H1 (cell line): ENCODE results near the gene RBBP8. TPM values are rescaled to one million over a fixed set of nuclear protein-coding genes. Genes with fewer than 3 reads are reported as not detected.
A peak's percentile ranks its signal among the peaks of the same experiment; 100 is the strongest.

Experiments used
- CTCF ChIA-PET: fragments of 300-600 bp; sonication (Branson Sonifier 250); formaldehyde crosslinking; loops from one replicate; lab custom pipeline; 2021; ENCODE audit not compliant: partially characterized antibody; lab: Charles Lee
- POLR2A ChIA-PET: fragments of 300-600 bp; sonication (Branson Sonifier 250); formaldehyde crosslinking; loops from one replicate; lab custom pipeline; 2021; ENCODE audit warnings: inconsistent platforms; ENCODE audit not compliant: partially characterized antibody; lab: Charles Lee
- DNase-seq, 2 experiments: peaks; one replicate each; pipeline versions ENCODE4 v3.0.0 to v3.0.0-alpha.2; 2010 to 2022; ENCODE audit warnings: low spot score in 2 of 2, low read depth in 1 of 2, mixed read lengths in 1 of 2
- FAIRE-seq: peaks from 2 replicates; lab custom pipeline; 2011; peaks lifted over from hg19 to GRCh38; lab: Jason Lieb, UNC
- H2AFZ ChIP-seq: 2 replicates; pipeline ENCODE4 v1.8.1; 2012; ENCODE audit warnings: low read length, inconsistent platforms
- H2AK5ac ChIP-seq: 2 replicates; pipeline ENCODE4 v1.6.1; 2013; ENCODE audit warnings: low read depth, low read length
- H2BK120ac ChIP-seq: replicated peaks from 2 replicates; pipeline ENCODE3; 2013; ENCODE audit warnings: low read depth, low read length, inconsistent platforms
- H2BK12ac ChIP-seq: 2 replicates; pipeline ENCODE4 v1.6.1; 2013; ENCODE audit warnings: low read depth, low read length
- H2BK15ac ChIP-seq: 2 replicates; pipeline ENCODE4 v1.6.1; 2013; ENCODE audit warnings: low read length
- H2BK20ac ChIP-seq: 2 replicates; pipeline ENCODE4 v1.6.1; 2013; ENCODE audit warnings: low read length
- H2BK5ac ChIP-seq: 2 replicates; pipeline ENCODE4 v1.6.1; 2013; ENCODE audit warnings: low read depth, low read length
- H3K14ac ChIP-seq: 2 replicates; pipeline ENCODE4 v1.6.1; 2013; ENCODE audit warnings: inconsistent platforms; ENCODE audit not compliant: insufficient read length
- H3K18ac ChIP-seq: 2 replicates; pipeline ENCODE4 v1.6.1; 2013; ENCODE audit warnings: low read length; ENCODE audit errors: extremely low read depth
- H3K23ac ChIP-seq: 2 replicates; pipeline ENCODE4 v1.6.1; 2013; ENCODE audit warnings: inconsistent platforms; ENCODE audit not compliant: insufficient read length
- H3K23me2 ChIP-seq: 2 replicates; pipeline ENCODE4 v1.6.1; 2013; ENCODE audit warnings: low read depth, low read length
- H3K27ac ChIP-seq: 2 replicates; pipeline ENCODE4 v1.6.1; 2011; ENCODE audit warnings: low read depth, low read length, inconsistent platforms
- H3K27me3 ChIP-seq, 4 experiments: replicated peaks in 1 of 4; 1 replicate in 1 of 4; 2 replicates in 3 of 4; pipeline versions ENCODE4 v1.6.1 to v1.8.1; 2011 to 2013; ENCODE audit warnings: low read length in 3 of 4, mild to moderate bottlenecking in 3 of 4, inconsistent platforms in 2 of 4, mixed read lengths in 2 of 4, moderate library complexity in 1 of 4; ENCODE audit not compliant: control insufficient read depth in 3 of 4, insufficient read depth in 3 of 4; ENCODE audit errors: extremely low read depth in 1 of 4
- H3K36me3 ChIP-seq, 4 experiments: 2 replicates each; pipeline versions ENCODE4 v1.6.1 to v1.8.1; 2011 to 2013; ENCODE audit warnings: mild to moderate bottlenecking in 4 of 4, low read length in 3 of 4, moderate library complexity in 2 of 4, control low read depth in 1 of 4, inconsistent platforms in 1 of 4; ENCODE audit not compliant: insufficient read depth in 4 of 4, control insufficient read depth in 2 of 4
- H3K4ac ChIP-seq: replicated peaks from 2 replicates; pipeline ENCODE3; 2013; ENCODE audit warnings: low read length, low read depth, mixed read lengths, inconsistent platforms; ENCODE audit not compliant: insufficient read length
- H3K4me1 ChIP-seq, 4 experiments: replicated peaks in 1 of 4; 1 replicate in 1 of 4; 2 replicates in 3 of 4; pipeline versions ENCODE4 v1.6.1 to v1.8.1; 2011 to 2013; ENCODE audit warnings: low read length in 3 of 4, inconsistent platforms in 2 of 4, mixed read lengths in 1 of 4; ENCODE audit not compliant: insufficient read depth in 4 of 4, control insufficient read depth in 3 of 4
- H3K4me2 ChIP-seq, 2 experiments: 2 replicates each; pipeline versions ENCODE4 v1.6.1 to v1.8.1; 2011 to 2013; ENCODE audit warnings: low read depth in 2 of 2, low read length in 2 of 2, control low read depth in 1 of 2, inconsistent platforms in 1 of 2, mild to moderate bottlenecking in 1 of 2; ENCODE audit not compliant: insufficient read depth in 1 of 2
- H3K4me3 ChIP-seq, 4 experiments: fragments of 200-600, 300-600 bp in 1 of 4; sonication (generic), shearing (Covaris generic), sonication (Bioruptor Twin) in 1 of 4; 2 replicates each; pipeline versions ENCODE4 v1.5.1 to v1.8.1; 2011 to 2016; ENCODE audit warnings: low read length in 4 of 4, low read depth in 3 of 4, control low read depth in 2 of 4, inconsistent platforms in 2 of 4, mild to moderate bottlenecking in 2 of 4, mixed read lengths in 1 of 4, moderate library complexity in 1 of 4; ENCODE audit not compliant: insufficient read depth in 2 of 4; ENCODE audit errors: extremely low read depth in 1 of 4
- H3K56ac ChIP-seq: replicated peaks from 2 replicates; pipeline ENCODE3; 2013; ENCODE audit warnings: low read depth, mild to moderate bottlenecking, mixed read lengths, low read length, inconsistent platforms; ENCODE audit not compliant: insufficient read length
- H3K79me1 ChIP-seq: 2 replicates; pipeline ENCODE4 v1.6.1; 2013; ENCODE audit warnings: low read depth, low read length, control low read depth
- H3K79me2 ChIP-seq, 2 experiments: 2 replicates each; pipeline versions ENCODE4 v1.6.1 to v1.8.1; 2012 to 2013; ENCODE audit warnings: low read length in 2 of 2, mild to moderate bottlenecking in 2 of 2, inconsistent platforms in 1 of 2; ENCODE audit not compliant: insufficient read depth in 2 of 2, control insufficient read depth in 1 of 2
- H3K9ac ChIP-seq, 4 experiments: replicated peaks in 1 of 4; 1 replicate in 1 of 4; 2 replicates in 3 of 4; pipeline versions ENCODE4 v1.6.1 to v1.8.1; 2011 to 2013; ENCODE audit warnings: low read depth in 3 of 4, low read length in 3 of 4, control low read depth in 2 of 4, mild to moderate bottlenecking in 2 of 4, moderate library complexity in 2 of 4, inconsistent platforms in 1 of 4; ENCODE audit errors: extremely low read depth in 1 of 4
- H3K9me3 ChIP-seq, 2 experiments: 2 replicates each; pipeline versions ENCODE4 v1.6.1 to v1.8.1; 2012 to 2013; ENCODE audit warnings: mild to moderate bottlenecking in 2 of 2, moderate library complexity in 2 of 2, control low read depth in 1 of 2, inconsistent platforms in 1 of 2, low read depth in 1 of 2, low read length in 1 of 2, mixed read lengths in 1 of 2; ENCODE audit not compliant: insufficient read depth in 2 of 2
- H4K20me1 ChIP-seq, 2 experiments: replicated peaks in 1 of 2; 2 replicates each; pipeline versions ENCODE3 to v1.8.1; 2011 to 2013; ENCODE audit warnings: inconsistent platforms in 2 of 2, low read length in 2 of 2, mild to moderate bottlenecking in 1 of 2; ENCODE audit not compliant: insufficient read depth in 2 of 2, control insufficient read depth in 1 of 2
- H4K5ac ChIP-seq: 2 replicates; pipeline ENCODE4 v1.6.1; 2013; ENCODE audit warnings: low read length, low read depth, mixed read lengths, inconsistent platforms; ENCODE audit not compliant: insufficient read length
- H4K8ac ChIP-seq: 2 replicates; pipeline ENCODE4 v1.8.0; 2013; ENCODE audit warnings: mild to moderate bottlenecking, moderate library complexity, low read length, inconsistent platforms; ENCODE audit not compliant: insufficient read depth; ENCODE audit errors: extremely low read depth
- H4K91ac ChIP-seq: replicated peaks from 2 replicates; pipeline ENCODE3; 2013; ENCODE audit warnings: low read length, mixed read lengths, inconsistent platforms; ENCODE audit not compliant: insufficient read length
- JUND ChIP-seq: IDR thresholded peaks from 2 replicates; pipeline ENCODE4 v1.6.1; 2011; ENCODE audit warnings: mild to moderate bottlenecking, improper control_type of control experiment, low read length
- KDM1A ChIP-seq: fragments of 200-600, 300-600 bp; sonication (generic); IDR thresholded peaks from 2 replicates; pipeline ENCODE4 v1.7.1; 2016; ENCODE audit warnings: mild to moderate bottlenecking, low read length, borderline replicate concordance
- WGBS, 2 experiments: shearing (Covaris generic) in 1 of 2; methylation state at CpG; one replicate each; pipeline versions ENCODE4 v1.1.6 to v1.1.7; 2013 to 2015; ENCODE audit warnings: low lambda C conversion rate in 2 of 2, mixed read lengths in 2 of 2, inconsistent platforms in 1 of 2, low coverage in 1 of 2, missing lambda C conversion rate in 1 of 2; ENCODE audit not compliant: insufficient replicate concordance in 2 of 2, insufficient coverage in 1 of 2, insufficient read length in 1 of 2; ENCODE audit errors: extremely low coverage in 1 of 2, missing lambda C conversion rate in 1 of 2; 5-methylcytosine and 5-hydroxymethylcytosine counted together
- polyA plus RNA-seq, 7 experiments: library from polyadenylated mRNA; depleted of rRNA in 3 of 7; stranded (reverse) in 5 of 7; unstranded in 2 of 7; fragments of >200 nt in 5 of 7; fragments of 200-250 nt in 2 of 7; gene quantifications; 1 replicate in 5 of 7; 2 replicates in 1 of 7; 4 replicates in 1 of 7; pipeline versions ENCODE4 v1.2.1 to v1.2.3, GENCODE V29; 2011 to 2013; ENCODE audit warnings: missing spikeins in 2 of 7, mixed read lengths in 2 of 7
- total RNA-seq: library from RNA; stranded (reverse); fragmentation: NEBNext Ultra II Directional; extraction: Animal tissue kit (Norgen Biotek cat#: 25700); gene quantifications from 2 replicates; pipeline ENCODE4 v1.2.1, GENCODE V29; 2021

The RBBP8 gene
- total and polyA plus RNA-seq, 2 of the 8 experiments (the other 6 are each of a cell fraction or from before 2014, with no cell fraction given): 16.1 to 65.8 TPM

GRCh38 chr18:22933966-22934423 lies 867 bp downstream of the RBBP8 start:
- DNase-seq: no peak
- Histone ChIP-seq H2BK15ac (no peak overlapping the region), H2BK12ac (no peak overlapping the region), H3K4me3 (peak overlapping the region; percentile 54 to 90 (median 84)), H2AFZ (peak overlapping the region; percentile 74), H3K4me2 (peak overlapping the region; percentile 92), H2BK20ac (no peak overlapping the region), H3K27ac (peak overlapping the region; percentile 86; the same call in 1 of the 2 replicates), H4K5ac (peak overlapping the region; percentile 6), H3K4ac (peak overlapping the region; percentile 61), H3K27me3 (no peaks in the 10 kb centered on the region), H3K79me2 (peaks cover 0 to 32% of the 10 kb centered on the region in 2 experiments; a peak in 3 of 4 replicates), H3K23ac (no peak overlapping the region), H3K18ac (peak overlapping the region; percentile 56), H3K14ac (no peak overlapping the region), H3K4me1 (peaks cover 0 to 2% (median 0%) of the 10 kb centered on the region in 4 experiments; a peak in 1 of 7 replicates), H4K8ac (peak overlapping the region; percentile 99), H3K36me3 (peaks cover 0 to 27% (median 12%) of the 10 kb centered on the region in 4 experiments; a peak in 5 of 8 replicates), H3K23me2 (peaks cover 6% of the 10 kb centered on the region), H4K91ac (peak overlapping the region; percentile 47), H2BK5ac (no peak overlapping the region), H3K9me3 (no peaks in the 10 kb centered on the region), H4K20me1 (no peaks in the 10 kb centered on the region), H2AK5ac (no peak overlapping the region), H2BK120ac (peak overlapping the region; percentile 40), H3K9ac (peak overlapping the region; percentile 73 to 93 (median 92); a peak in 6 of 7 replicates), H3K79me1 (no peaks in the 10 kb centered on the region; the same call in 1 of the 2 replicates), H3K56ac (no peak overlapping the region)
- POLR2A ChIA-PET: interaction anchor here (1.0 to 1.6 kb wide), 8 partner anchors 10 to 120 kb away, joined by 3 to 16 read pairs (median 4); no protein-coding TSS in a partner anchor
- CTCF ChIA-PET: no interaction called here
- FAIRE-seq: no peak
- TF ChIP-seq KDM1A: peak; percentile 79; the same call in 1 of the 2 replicates
- TF ChIP-seq JUND: no peak
- WGBS, 2 experiments: 19% methylated on average over 16 of the region's 16 CpGs; no CpG with 5 or more reads in 1 of the 2 experiments
